Measurements from ENCODE around the gene SLC34A1.
"Not testable (repeated sequence)": the region's sequence is repeated elsewhere in the genome, so short reads cannot be mapped to it uniquely, and the experiment has no call there.

SLC34A1 gene

GRCh38 chr5:177384134-177384533, at the start of gene SLC34A1:
Gene SLC34A1 (plus strand): TSS chr5:177384434. CDS start chr5:177385742, 1,308 bp downstream.
- no peak for DNase-seq

GRCh38 chr5:177334781-177335700, 49.2 kb upstream of the SLC34A1 start:
- DNase-seq = no peak

- DNase-seq = no peak
Measured at GRCh38 chr5:177335701-177336065, 48.6 kb upstream of the SLC34A1 start.

GRCh38 chr5:177336112-177336511, 48.1 kb upstream of the SLC34A1 start:
- no peak for DNase-seq

- DNase-seq = no peak
Measured at GRCh38 chr5:177336603-177337494, 47.4 kb upstream of the SLC34A1 start.

- no peak for DNase-seq
Measured at GRCh38 chr5:177338251-177339106, 45.8 kb upstream of the SLC34A1 start.

- no peak for DNase-seq
Measured at GRCh38 chr5:177339107-177339638, 45.1 kb upstream of the SLC34A1 start.

- not testable (repeated sequence) for DNase-seq
Measured at GRCh38 chr5:177343000-177343399, 41.2 kb upstream of the SLC34A1 start.

GRCh38 chr5:177343777-177344176, 40.5 kb upstream of the SLC34A1 start:
- no peak for DNase-seq

GRCh38 chr5:177344891-177345290, 39.3 kb upstream of the SLC34A1 start:
- no peak for DNase-seq

- DNase-seq = no peak
Measured at GRCh38 chr5:177346820-177347219, 37.4 kb upstream of the SLC34A1 start.

GRCh38 chr5:177347699-177348098, 36.5 kb upstream of the SLC34A1 start:
- DNase-seq = no peak

- DNase-seq = no peak
Measured at GRCh38 chr5:177349362-177349647, 34.9 kb upstream of the SLC34A1 start.

- no peak for DNase-seq
Measured at GRCh38 chr5:177349762-177350161, 34.5 kb upstream of the SLC34A1 start.

- no peak for DNase-seq
Measured at GRCh38 chr5:177350776-177351391, 33.4 kb upstream of the SLC34A1 start.

- peak; percentile 91 for DNase-seq
Measured at GRCh38 chr5:177351392-177352329, 32.6 kb upstream of the SLC34A1 start, which contains the start of gene LMAN2. Gene LMAN2 (minus strand): TSS chr5:177351668. CDS start chr5:177351647, 21 bp downstream.

- DNase-seq = no peak
Measured at GRCh38 chr5:177353093-177353492, 31.1 kb upstream of the SLC34A1 start.

- DNase-seq = no peak
Measured at GRCh38 chr5:177354256-177354655, 30.0 kb upstream of the SLC34A1 start.

GRCh38 chr5:177354711-177355110, 29.5 kb upstream of the SLC34A1 start:
- DNase-seq = no peak

- no peak for DNase-seq
Measured at GRCh38 chr5:177355162-177355867, 28.9 kb upstream of the SLC34A1 start.
